Gastroesophageal sphincter (tissue), 4 donors: ENCODE data around the gene UNC13C. TPM values are rescaled to one million over a fixed set of nuclear protein-coding genes. Genes with fewer than 3 reads are reported as not detected.

Experiments used
- ATAC-seq: fragments of 150-250 bp; one replicate; pipeline ENCODE4 v1.9.1; 2016; ENCODE audit warnings: mild to moderate bottlenecking, moderate library complexity
- H3K27ac ChIP-seq, 4 donors: fragments of 200-600 bp; sonication (generic) in 3 of 4; 1 replicate in 3 of 4; 2 replicates in 1 of 4; pipeline ENCODE4 v1.5.1; 2016 to 2019
- H3K27me3 ChIP-seq: fragments of 200-600 bp; sonication (generic); one replicate; pipeline ENCODE4 v1.5.1; 2019
- H3K36me3 ChIP-seq, 2 donors: fragments of 200-600 bp; sonication (generic); one replicate each; pipeline ENCODE4 v1.5.1; 2019; ENCODE audit warnings: control low read depth in 1 of 2
- H3K4me1 ChIP-seq, 3 donors: fragments of 200-600 bp; sonication (generic); 1 replicate in 2 of 3; 2 replicates in 1 of 3; pipeline ENCODE4 v1.5.1; 2016 to 2019; ENCODE audit warnings: control low read depth in 2 of 3
- H3K4me3 ChIP-seq, 2 donors: fragments of 200-600 bp; sonication (generic); one replicate each; pipeline ENCODE4 v1.5.1; 2019; ENCODE audit warnings: mild to moderate bottlenecking in 1 of 2, moderate library complexity in 1 of 2
- H3K9me3 ChIP-seq, 3 donors: fragments of 200-600 bp; sonication (generic); one replicate each; pipeline ENCODE4 v1.5.1; 2017 to 2019; ENCODE audit warnings: control low read depth in 2 of 3
- EP300 ChIP-seq: sonication (generic); formaldehyde crosslinking; IDR thresholded peaks from one replicate; pipeline ENCODE4 v1.6.1; 2017; ENCODE audit warnings: antibody characterized with exemption, mild to moderate bottlenecking
- POLR2A ChIP-seq, 2 donors: fragments of 450-650 bp; IDR thresholded peaks; one replicate each; pipeline ENCODE4 v1.6.1; 2017; ENCODE audit warnings: antibody characterized with exemption in 2 of 2, mild to moderate bottlenecking in 2 of 2, moderate library complexity in 1 of 2
- POLR2AphosphoS5 ChIP-seq: sonication (generic); formaldehyde crosslinking; IDR thresholded peaks from one replicate; pipeline ENCODE4 v1.6.1; 2017; ENCODE audit warnings: antibody characterized with exemption
- WGBS, 2 donors: methylation state at CpG; one replicate each; pipeline ENCODE4 v1.1.5; 2018; ENCODE audit warnings: low coverage in 1 of 2; 5-methylcytosine and 5-hydroxymethylcytosine counted together
- total RNA-seq, 4 donors: library from RNA; depleted of rRNA; stranded (reverse); fragments of >200 nt; gene quantifications; one replicate each; pipeline ENCODE4 v1.1.0, GENCODE V29; 2016
- TF ChIP-seq, protein P1 (sequence below), 4 experiments: fragments of 200-600 bp in 2 of 4; fragments of 450-650 bp in 2 of 4; sonication (generic) in 1 of 4; IDR thresholded peaks; one replicate each; pipeline ENCODE4 v1.5.1; 2017 to 2019; ENCODE audit warnings: antibody characterized with exemption in 4 of 4, mild to moderate bottlenecking in 2 of 4, moderate library complexity in 2 of 4

Gene UNC13C
- total RNA-seq, 4 donors from 2014 or later: 0.89 to 13.9 (median 2.1) TPM

DNA sequence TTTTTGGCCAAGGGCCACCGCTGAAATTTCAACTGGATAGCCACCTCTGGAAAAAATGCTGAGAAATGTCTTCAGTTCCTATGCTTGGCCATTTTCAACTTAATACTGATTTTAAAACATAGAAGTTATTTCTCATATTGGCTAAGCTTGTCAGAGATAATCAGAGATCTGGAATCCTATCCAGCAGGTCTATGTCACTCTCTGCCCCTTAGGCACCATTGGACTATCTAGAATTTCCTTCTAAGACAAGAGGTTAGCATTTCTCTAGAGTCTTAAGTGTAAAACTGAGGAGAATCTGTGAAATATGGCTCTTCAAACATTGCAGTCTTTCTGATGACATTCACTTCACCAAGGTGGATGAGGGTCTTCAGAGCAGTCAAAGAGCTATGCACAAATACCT lies 597.3 kb downstream of the UNC13C start:
- Histone ChIP-seq H3K27ac (no peak overlapping the region), H3K4me1 (no peaks in the 10 kb centered on the region), H3K36me3 (no peaks in the 10 kb centered on the region), H3K9me3 (no peaks in the 10 kb centered on the region), H3K4me3 (no peak overlapping the region), H3K27me3 (no peaks in the 10 kb centered on the region)
- TF ChIP-seq POLR2AphosphoS5: no peak
- TF ChIP-seq, protein P1, sequence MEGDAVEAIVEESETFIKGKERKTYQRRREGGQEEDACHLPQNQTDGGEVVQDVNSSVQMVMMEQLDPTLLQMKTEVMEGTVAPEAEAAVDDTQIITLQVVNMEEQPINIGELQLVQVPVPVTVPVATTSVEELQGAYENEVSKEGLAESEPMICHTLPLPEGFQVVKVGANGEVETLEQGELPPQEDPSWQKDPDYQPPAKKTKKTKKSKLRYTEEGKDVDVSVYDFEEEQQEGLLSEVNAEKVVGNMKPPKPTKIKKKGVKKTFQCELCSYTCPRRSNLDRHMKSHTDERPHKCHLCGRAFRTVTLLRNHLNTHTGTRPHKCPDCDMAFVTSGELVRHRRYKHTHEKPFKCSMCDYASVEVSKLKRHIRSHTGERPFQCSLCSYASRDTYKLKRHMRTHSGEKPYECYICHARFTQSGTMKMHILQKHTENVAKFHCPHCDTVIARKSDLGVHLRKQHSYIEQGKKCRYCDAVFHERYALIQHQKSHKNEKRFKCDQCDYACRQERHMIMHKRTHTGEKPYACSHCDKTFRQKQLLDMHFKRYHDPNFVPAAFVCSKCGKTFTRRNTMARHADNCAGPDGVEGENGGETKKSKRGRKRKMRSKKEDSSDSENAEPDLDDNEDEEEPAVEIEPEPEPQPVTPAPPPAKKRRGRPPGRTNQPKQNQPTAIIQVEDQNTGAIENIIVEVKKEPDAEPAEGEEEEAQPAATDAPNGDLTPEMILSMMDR (IDR thresholded peaks at IDR 0.05): no peak
- no peak for TF ChIP-seq EP300
- ATAC-seq: no peak
- 9 to 78% methylated on average over 1 of the region's 1 CpG for WGBS, 2 donors

DNA sequence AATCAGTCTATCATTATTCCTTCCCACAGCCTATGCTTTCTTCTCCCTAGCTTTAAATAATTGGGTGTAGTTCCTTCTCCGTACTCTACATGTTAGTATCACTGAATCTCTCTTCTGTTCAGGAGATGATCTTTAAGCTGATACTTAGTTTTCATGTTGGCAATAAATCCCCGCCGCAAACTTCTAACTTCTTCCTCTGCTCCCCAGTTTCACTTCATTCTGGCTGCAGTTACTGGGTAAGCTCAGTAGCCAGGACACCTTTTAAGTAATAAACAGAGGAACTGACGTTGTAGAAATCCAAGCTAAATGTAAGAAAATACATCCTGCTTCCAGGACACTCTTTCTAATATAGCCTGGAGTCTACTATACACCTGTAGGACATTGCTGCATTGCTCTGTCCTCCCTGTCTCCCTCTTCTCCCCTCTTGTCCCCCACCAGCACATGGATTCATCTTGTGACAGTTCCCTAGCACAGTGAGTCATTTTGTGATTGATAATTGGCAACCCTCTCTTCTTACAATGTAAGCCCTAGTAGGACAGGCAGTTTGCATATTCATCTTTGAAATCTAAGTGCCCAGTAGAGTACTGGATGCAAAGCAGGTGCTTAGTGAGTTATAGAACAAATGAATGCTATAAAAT lies 598.2 kb downstream of the UNC13C start:
- Histone ChIP-seq H3K4me1 (no peaks in the 10 kb centered on the region), H3K36me3 (no peaks in the 10 kb centered on the region), H3K4me3 (no peak overlapping the region), H3K27ac (no peak overlapping the region), H3K9me3 (no peaks in the 10 kb centered on the region), H3K27me3 (no peaks in the 10 kb centered on the region)
- TF ChIP-seq POLR2A (IDR thresholded peaks at IDR 0.05) (no peak), POLR2AphosphoS5 (no peak), EP300 (no peak)
- TF ChIP-seq, protein P1 (IDR thresholded peaks at IDR 0.05): no peak
- 48 to 63% methylated on average over 2 to 4 of the region's 4 CpGs for WGBS, 2 donors
- ATAC-seq: no peak

DNA sequence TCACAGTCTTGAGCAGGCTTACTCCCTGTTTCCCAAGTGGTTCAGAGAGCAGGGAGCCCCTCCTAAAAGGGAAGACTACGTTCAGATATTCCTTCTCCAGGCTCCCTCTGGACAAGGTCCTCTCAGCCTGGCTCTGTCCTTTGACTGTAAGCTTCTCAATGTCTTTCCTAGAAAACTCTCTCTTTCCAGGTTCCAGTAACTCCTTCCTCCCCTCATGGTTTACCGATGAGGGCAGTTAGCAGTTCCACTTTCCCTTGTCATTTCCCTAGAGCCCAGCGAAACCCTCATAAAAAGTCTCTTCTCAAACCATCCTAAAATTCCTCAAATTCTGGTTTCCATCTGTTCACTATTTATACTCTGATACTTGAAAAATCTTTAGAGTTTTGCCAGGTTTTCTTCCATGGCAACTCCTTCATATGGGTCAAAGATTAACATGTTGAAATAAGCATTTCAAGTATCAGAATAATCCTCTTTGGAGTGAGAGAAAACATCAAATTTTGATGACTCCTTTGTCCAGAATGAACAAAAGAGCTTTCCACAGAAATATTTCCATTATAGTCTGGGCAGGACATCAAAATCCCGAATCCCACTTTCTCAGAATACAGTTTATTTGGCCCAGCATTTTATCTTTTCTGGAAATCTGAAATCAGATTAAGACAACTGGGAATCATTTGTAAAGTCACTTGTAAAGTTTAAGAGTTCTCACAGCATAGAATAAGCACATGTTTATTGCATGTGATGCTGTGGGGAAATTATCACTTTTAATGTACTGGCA lies 599.4 kb downstream of the UNC13C start:
- Histone ChIP-seq H3K4me3 (no peak overlapping the region), H3K4me1 (no peaks in the 10 kb centered on the region), H3K9me3 (no peaks in the 10 kb centered on the region), H3K36me3 (no peaks in the 10 kb centered on the region), H3K27me3 (no peaks in the 10 kb centered on the region), H3K27ac (no peak overlapping the region)
- no peak for ATAC-seq
- 27 to 49% methylated on average over 4 of the region's 4 CpGs for WGBS, 2 donors
- TF ChIP-seq, protein P1 (IDR thresholded peaks at IDR 0.05): no peak
- TF ChIP-seq POLR2A (IDR thresholded peaks at IDR 0.05) (no peak), EP300 (no peak), POLR2AphosphoS5 (no peak)

DNA sequence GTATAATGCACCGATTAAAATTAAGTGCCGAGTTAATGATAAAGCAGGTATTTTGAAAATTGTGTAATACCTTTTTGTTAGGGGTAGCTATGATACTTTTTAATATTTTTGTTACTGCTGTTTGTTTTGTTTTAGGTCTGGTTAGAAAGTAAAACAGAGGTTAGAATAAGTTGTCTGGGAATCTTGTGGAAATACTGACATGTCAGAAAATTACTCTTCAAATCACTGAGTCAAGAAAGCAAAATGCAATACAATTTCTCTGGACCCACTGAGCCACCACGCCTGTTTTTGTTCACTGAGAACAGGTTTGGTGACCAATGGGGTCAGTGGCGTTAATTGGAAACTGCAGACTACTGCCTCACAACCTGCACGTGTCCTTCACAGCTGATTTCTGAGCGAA lies 601.6 kb downstream of the UNC13C start:
- Histone ChIP-seq H3K27ac (no peak overlapping the region), H3K4me1 (no peaks in the 10 kb centered on the region), H3K9me3 (no peaks in the 10 kb centered on the region), H3K36me3 (no peaks in the 10 kb centered on the region), H3K4me3 (no peak overlapping the region), H3K27me3 (no peaks in the 10 kb centered on the region)
- TF ChIP-seq, protein P1 (IDR thresholded peaks at IDR 0.05): no peak
- no peak for TF ChIP-seq EP300
- TF ChIP-seq POLR2A (IDR thresholded peaks at IDR 0.05): no peak
- TF ChIP-seq POLR2AphosphoS5: no peak
- ATAC-seq: no peak
- 75 to 82% methylated on average over 2 to 6 of the region's 6 CpGs for WGBS, 2 donors

DNA sequence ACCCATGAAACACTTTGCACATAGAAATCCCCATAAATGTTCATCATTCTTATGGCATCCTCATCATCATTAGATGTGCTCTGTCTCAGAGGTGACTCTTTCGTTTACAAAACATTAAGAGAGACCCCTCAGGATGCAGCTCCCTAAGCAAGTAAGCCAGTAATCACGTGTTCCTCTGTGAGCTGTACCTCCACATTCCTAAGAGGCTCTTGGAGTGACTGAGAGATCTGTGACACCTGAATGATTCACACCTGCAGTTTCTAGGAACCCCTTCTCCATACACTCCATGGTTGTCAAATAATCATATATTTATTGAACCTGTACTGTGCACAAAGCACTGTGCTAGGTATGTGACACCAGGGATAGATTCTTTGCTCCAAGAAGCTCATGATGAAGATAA lies 602.4 kb downstream of the UNC13C start:
- Histone ChIP-seq H3K27ac (no peak overlapping the region), H3K9me3 (no peaks in the 10 kb centered on the region), H3K27me3 (no peaks in the 10 kb centered on the region), H3K4me1 (no peaks in the 10 kb centered on the region), H3K36me3 (no peaks in the 10 kb centered on the region), H3K4me3 (no peak overlapping the region)
- ATAC-seq: no peak
- 79 to 86% methylated on average over 2 of the region's 2 CpGs for WGBS, 2 donors
- TF ChIP-seq POLR2AphosphoS5 (no peak), POLR2A (IDR thresholded peaks at IDR 0.05) (no peak), EP300 (no peak)
- TF ChIP-seq, protein P1 (IDR thresholded peaks at IDR 0.05): no peak
